Liver (tissue), 9 donors: ENCODE measurements around the gene ACSL3. TPM values are rescaled to one million over a fixed set of nuclear protein-coding genes. Genes with fewer than 3 reads are reported as not detected.
A peak's percentile ranks its signal among the peaks of the same experiment; 100 is the strongest.

Experiments used
- DNase-seq: peaks from one replicate; pipeline ENCODE4 v3.0.0-alpha.2; 2017; ENCODE audit warnings: low spot score
- H3K27ac ChIP-seq, 2 donors: one replicate each; pipeline ENCODE4 v1.7.0; 2013; ENCODE audit warnings: inconsistent platforms in 2 of 2, low read length in 2 of 2, control low read depth in 1 of 2, low read depth in 1 of 2, mild to moderate bottlenecking in 1 of 2
- H3K27me3 ChIP-seq, 4 donors: one replicate each; pipeline versions ENCODE4 v1.6.1 to v1.7.0; 2013; ENCODE audit warnings: low read length in 3 of 4, inconsistent platforms in 1 of 4, mild to moderate bottlenecking in 1 of 4, moderate library complexity in 1 of 4; ENCODE audit not compliant: control insufficient read depth in 4 of 4, insufficient read depth in 4 of 4
- H3K36me3 ChIP-seq, 4 donors: one replicate each; pipeline versions ENCODE4 v1.6.1 to v1.7.0; 2013; ENCODE audit warnings: low read length in 3 of 4, mild to moderate bottlenecking in 3 of 4, low read depth in 1 of 4, moderate library complexity in 1 of 4; ENCODE audit not compliant: control insufficient read depth in 4 of 4, insufficient read depth in 3 of 4
- H3K4me1 ChIP-seq, 4 donors: one replicate each; pipeline versions ENCODE4 v1.6.1 to v1.7.0; 2013; ENCODE audit warnings: low read length in 3 of 4, mild to moderate bottlenecking in 3 of 4, moderate library complexity in 1 of 4; ENCODE audit not compliant: control insufficient read depth in 4 of 4, insufficient read depth in 4 of 4
- H3K4me3 ChIP-seq, 3 donors: one replicate each; pipeline versions ENCODE4 v1.6.1 to v1.7.0; 2013; ENCODE audit warnings: low read length in 3 of 3, control low read depth in 1 of 3, low read depth in 1 of 3, mild to moderate bottlenecking in 1 of 3
- H3K9ac ChIP-seq, 2 donors: one replicate each; pipeline ENCODE4 v1.7.0; 2013; ENCODE audit warnings: low read length in 2 of 2, mild to moderate bottlenecking in 2 of 2, moderate library complexity in 2 of 2, control low read depth in 1 of 2, low read depth in 1 of 2
- H3K9me3 ChIP-seq, 4 donors: one replicate each; pipeline versions ENCODE4 v1.6.1 to v1.7.0; 2013; ENCODE audit warnings: low read length in 3 of 4; ENCODE audit not compliant: control insufficient read depth in 4 of 4
- ATF3 ChIP-seq: IDR thresholded peaks from 2 replicates; pipeline ENCODE4 v1.6.1; 2016; ENCODE audit warnings: antibody characterized with exemption
- CTCF ChIP-seq: fragments of 150-350 bp; IDR thresholded peaks from 2 replicates; pipeline ENCODE4 v1.5.1; 2017; ENCODE audit warnings: improper control_type of control experiment, low read depth, low read length; ENCODE audit not compliant: missing input control
- EGR1 ChIP-seq, 2 donors: IDR thresholded peaks; 2 replicates each; pipeline ENCODE4 v1.6.1; 2016 to 2018; ENCODE audit warnings: antibody characterized with exemption in 2 of 2, low read depth in 2 of 2
- FOXA1 ChIP-seq: IDR thresholded peaks from 2 replicates; pipeline ENCODE4 v1.6.1; 2016; ENCODE audit warnings: antibody characterized with exemption
- FOXA2 ChIP-seq: IDR thresholded peaks from 2 replicates; pipeline ENCODE4 v1.6.1; 2016; ENCODE audit warnings: antibody characterized with exemption
- GABPA ChIP-seq, 2 donors: IDR thresholded peaks in 1 of 2; conservative IDR thresholded peaks in 1 of 2; 2 replicates each; pipeline ENCODE4 v1.6.1; 2016; ENCODE audit warnings: antibody characterized with exemption in 2 of 2, mild to moderate bottlenecking in 1 of 2, moderate library complexity in 1 of 2
- HNF4A ChIP-seq, 2 donors: conservative IDR thresholded peaks; 2 replicates each; pipeline ENCODE4 v1.6.1; 2016; ENCODE audit warnings: antibody characterized with exemption in 2 of 2, mild to moderate bottlenecking in 2 of 2
- HNF4G ChIP-seq: IDR thresholded peaks from 2 replicates; pipeline ENCODE4 v1.6.1; 2016; ENCODE audit warnings: antibody characterized with exemption
- JUND ChIP-seq, 2 donors: IDR thresholded peaks; 2 replicates each; pipeline ENCODE4 v1.6.1; 2016; ENCODE audit warnings: antibody characterized with exemption in 2 of 2
- MAX ChIP-seq: IDR thresholded peaks from 2 replicates; pipeline ENCODE4 v1.6.1; 2016; ENCODE audit warnings: antibody characterized with exemption
- NR2F2 ChIP-seq: IDR thresholded peaks from 2 replicates; pipeline ENCODE4 v1.6.1; 2016; ENCODE audit warnings: antibody characterized with exemption
- RAD21 ChIP-seq, 2 donors: IDR thresholded peaks; 2 replicates each; pipeline ENCODE4 v1.6.1; 2016; ENCODE audit warnings: antibody characterized with exemption in 2 of 2, mild to moderate bottlenecking in 2 of 2
- REST ChIP-seq: IDR thresholded peaks from 2 replicates; pipeline ENCODE4 v1.6.1; 2016; ENCODE audit warnings: antibody characterized with exemption, mild to moderate bottlenecking
- RXRA ChIP-seq, 2 donors: IDR thresholded peaks; 2 replicates each; pipeline ENCODE4 v1.6.1; 2017 to 2018; ENCODE audit warnings: antibody characterized with exemption in 2 of 2, mild to moderate bottlenecking in 1 of 2
- SP1 ChIP-seq: IDR thresholded peaks from 2 replicates; pipeline ENCODE4 v1.6.1; 2018; ENCODE audit warnings: antibody characterized with exemption, mild to moderate bottlenecking
- TAF1 ChIP-seq: conservative IDR thresholded peaks from 2 replicates; pipeline ENCODE4 v1.6.1; 2016; ENCODE audit warnings: antibody characterized with exemption, mild to moderate bottlenecking
- YY1 ChIP-seq: IDR thresholded peaks from 2 replicates; pipeline ENCODE4 v1.6.1; 2016; ENCODE audit warnings: antibody characterized with exemption, mild to moderate bottlenecking
- ZBTB33 ChIP-seq: IDR thresholded peaks from 2 replicates; pipeline ENCODE4 v1.6.1; 2016; ENCODE audit warnings: antibody characterized with exemption
- WGBS: extraction: QIAGEN DNeasy Blood & Tissue Kit; methylation state at CpG from one replicate; pipeline ENCODE4 v1.1.7; 2013; 5-methylcytosine and 5-hydroxymethylcytosine counted together
- polyA plus RNA-seq, 2 donors: library from polyadenylated mRNA; stranded (reverse) in 1 of 2; unstranded in 1 of 2; fragments of 200-250 nt in 1 of 2; fragments of >200 nt in 1 of 2; fragmentation: Nextera tagmentation in 1 of 2; extraction: Ambion mirVana in 1 of 2; gene quantifications; one replicate each; pipeline versions ENCODE4 v1.2.1 to v1.2.3, GENCODE V29; 2013 to 2015
- total RNA-seq, 2 donors: library from RNA; depleted of rRNA; stranded (reverse); fragments of >200 nt; gene quantifications; one replicate each; pipeline ENCODE4 v1.2.3, GENCODE V29; 2014
- donor health status: healthy.
- donor health status: healthy.
- donor health status: healthy.
- donor health status: healthy.
- donor health status: healthy.

The ACSL3 gene
- total and polyA plus RNA-seq, 4 donors = 22.2 to 66.6 (median 43.3) TPM

GRCh38 chr2:222979484-222979883, 118.6 kb downstream of the ACSL3 start (continued):
- TF ChIP-seq ZBTB33 = no peak

- Histone ChIP-seq H3K27ac (no peak overlapping the region), H3K4me3 (no peak overlapping the region), H3K9ac (no peak overlapping the region), H3K9me3 (peaks cover 0 to 5% (median 2%) of the 10 kb centered on the region in 4 donors), H3K27me3 (peaks cover 0 to 2% (median 0%) of the 10 kb centered on the region in 4 donors), H3K36me3 (no peaks in the 10 kb centered on the region), H3K4me1 (no peaks in the 10 kb centered on the region)
- DNase-seq = no peak
- TF ChIP-seq SP1 (no peak), JUND (IDR thresholded peaks at IDR 0.05) (no peak), NR2F2 (no peak), RXRA (IDR thresholded peaks at IDR 0.05) (no peak), EGR1 (IDR thresholded peaks at IDR 0.05; ENCODE audit: low read depth in 2 of 2) (no peak), TAF1 (no peak), HNF4G (no peak), GABPA (IDR thresholded peaks at IDR 0.05 in 1 of 2, conservative IDR thresholded peaks at IDR 0.05 in 1 of 2) (no peak), RAD21 (IDR thresholded peaks at IDR 0.05) (peak; percentile 75 to 76), YY1 (no peak), CTCF (peak; percentile 28), FOXA2 (no peak), MAX (no peak), REST (no peak), ZBTB33 (no peak), HNF4A (conservative IDR thresholded peaks at IDR 0.05) (no peak), ATF3 (peak; percentile 68), FOXA1 (no peak)
- 66% methylated on average over 8 of the region's 8 CpGs for WGBS
Measured at GRCh38 chr2:222982010-222982908, 121.4 kb downstream of the ACSL3 start.
